SK-N-SH treated with all-trans-retinoic acid at 6 μM for 48 hours (cell line): Measurements from ENCODE around the gene AKAP9.

Experiments
- ATAC-seq: fragments of 200-7000 bp; cut with Tn5 transposase; 3 replicates; pipeline ENCODE4 v1.9.1; 2020; ENCODE audit warnings: mild to moderate bottlenecking, moderate library complexity
- ARNTL ChIP-seq: fragments of 450-650 bp; formaldehyde crosslinking; IDR thresholded peaks from 2 replicates; pipeline ENCODE4 v1.5.0; 2020; ENCODE audit warnings: low read depth, mild to moderate bottlenecking, moderate library complexity, borderline replicate concordance
- BACH2 ChIP-seq: fragments of 250-450 bp; sonication (Bioruptor Pico); IDR thresholded peaks from 2 replicates; pipeline ENCODE4 v1.9.0; 2021; ENCODE audit warnings: mild to moderate bottlenecking, borderline replicate concordance
- CSDC2 ChIP-seq: fragments of 250-450 bp; sonication (Bioruptor Pico); IDR thresholded peaks from 2 replicates; pipeline ENCODE4 v1.5.0; 2020; ENCODE audit warnings: mild to moderate bottlenecking, moderate library complexity
- CSRNP3 ChIP-seq: fragments of 250-450 bp; sonication (Bioruptor Pico); IDR thresholded peaks from 2 replicates; pipeline ENCODE4 v1.5.1; 2021; ENCODE audit warnings: mild to moderate bottlenecking, moderate library complexity
- ESRRG ChIP-seq: fragments of 250-450 bp; sonication (Bioruptor Pico); IDR thresholded peaks from 2 replicates; pipeline ENCODE4 v1.6.1; 2021; ENCODE audit warnings: mild to moderate bottlenecking
- GLIS3 ChIP-seq: fragments of 250-450 bp; sonication (Bioruptor Pico); IDR thresholded peaks from 2 replicates; pipeline ENCODE4 v1.5.0; 2020; ENCODE audit warnings: mild to moderate bottlenecking, moderate library complexity
- OSR1 ChIP-seq: fragments of 250-450 bp; sonication (Bioruptor Pico); IDR thresholded peaks from 2 replicates; pipeline ENCODE4 v1.8.0; 2022; ENCODE audit warnings: moderate library complexity, mild to moderate bottlenecking, inconsistent platforms
- PATZ1 ChIP-seq: fragments of 250-450 bp; sonication (Bioruptor Pico); IDR thresholded peaks from 2 replicates; pipeline ENCODE4 v1.8.0; 2020; ENCODE audit warnings: mild to moderate bottlenecking, moderate library complexity, borderline replicate concordance
- RARB ChIP-seq: fragments of 250-450 bp; sonication (Bioruptor Pico); IDR thresholded peaks from 2 replicates; pipeline ENCODE4 v1.8.0; 2021; ENCODE audit warnings: mild to moderate bottlenecking, moderate library complexity
- SNAI2 ChIP-seq: fragments of 250-450 bp; sonication (Bioruptor Pico); IDR thresholded peaks from 2 replicates; pipeline ENCODE4 v1.5.0; 2020; ENCODE audit warnings: mild to moderate bottlenecking, moderate library complexity
- TCF4 ChIP-seq: fragments of 250-450 bp; sonication (Bioruptor Pico); IDR thresholded peaks from 2 replicates; pipeline ENCODE4 v1.8.0; 2021; ENCODE audit warnings: mild to moderate bottlenecking, moderate library complexity, borderline replicate concordance
- TOX ChIP-seq: fragments of 250-450 bp; sonication (Bioruptor Pico); IDR thresholded peaks from 2 replicates; pipeline ENCODE4 v1.8.0; 2021; ENCODE audit warnings: mild to moderate bottlenecking, moderate library complexity, borderline replicate concordance
- ZC3H10 ChIP-seq: fragments of 250-450 bp; sonication (Bioruptor Pico); IDR thresholded peaks from 2 replicates; pipeline ENCODE4 v1.5.1; 2021; ENCODE audit warnings: mild to moderate bottlenecking, moderate library complexity
- ZFP3 ChIP-seq: fragments of 250-450 bp; sonication (Bioruptor Pico); IDR thresholded peaks from 2 replicates; pipeline ENCODE4 v1.5.0; 2020; ENCODE audit warnings: mild to moderate bottlenecking, moderate library complexity
- ZFP30 ChIP-seq: fragments of 450-650 bp; formaldehyde crosslinking; IDR thresholded peaks from 2 replicates; pipeline ENCODE4 v1.5.0; 2022; ENCODE audit warnings: mild to moderate bottlenecking, moderate library complexity
- ZNF565 ChIP-seq: fragments of 450-650 bp; formaldehyde crosslinking; conservative IDR thresholded peaks from 2 replicates; pipeline ENCODE4 v1.5.0; 2020; ENCODE audit warnings: low read depth, mild to moderate bottlenecking, moderate library complexity
- ZNF70 ChIP-seq: fragments of 450-650 bp; formaldehyde crosslinking; IDR thresholded peaks from 2 replicates; pipeline ENCODE4 v1.5.0; 2020; ENCODE audit warnings: mild to moderate bottlenecking, moderate library complexity
- ZNF8 ChIP-seq: fragments of 450-650 bp; formaldehyde crosslinking; IDR thresholded peaks from 2 replicates; pipeline ENCODE4 v1.5.0; 2020; ENCODE audit warnings: mild to moderate bottlenecking, moderate library complexity
- TF ChIP-seq, protein P1 (sequence below): fragments of 250-450 bp; sonication (Bioruptor Pico); IDR thresholded peaks from 2 replicates; pipeline ENCODE4 v1.5.0; 2020; ENCODE audit warnings: mild to moderate bottlenecking, moderate library complexity
- TF ChIP-seq, protein P2 (sequence below): fragments of 250-450 bp; sonication (Bioruptor Pico); IDR thresholded peaks from 2 replicates; pipeline ENCODE4 v1.8.0; 2021; ENCODE audit warnings: low read depth, mild to moderate bottlenecking, moderate library complexity, borderline replicate concordance
- TF ChIP-seq, protein P3 (sequence below): fragments of 250-450 bp; sonication (Bioruptor Pico); IDR thresholded peaks from 2 replicates; pipeline ENCODE4 v1.5.1; 2020; ENCODE audit warnings: low read depth, mild to moderate bottlenecking, moderate library complexity

AKAP9 gene

GRCh38 chr7:91922857-91923256 is 17.8 kb upstream of the AKAP9 start:
- ATAC-seq = no peak
- TF ChIP-seq CSDC2 (CRISPR knock-in tag) (no peak), TOX (CRISPR knock-in tag) (no peak), ARNTL (no peak), OSR1 (CRISPR knock-in tag) (no peak), CSRNP3 (CRISPR knock-in tag) (no peak), ZNF565 (no peak), ZNF70 (CRISPR knock-in tag) (no peak), BACH2 (CRISPR knock-in tag) (no peak), RARB (CRISPR knock-in tag) (no peak)
- TF ChIP-seq, protein P1, sequence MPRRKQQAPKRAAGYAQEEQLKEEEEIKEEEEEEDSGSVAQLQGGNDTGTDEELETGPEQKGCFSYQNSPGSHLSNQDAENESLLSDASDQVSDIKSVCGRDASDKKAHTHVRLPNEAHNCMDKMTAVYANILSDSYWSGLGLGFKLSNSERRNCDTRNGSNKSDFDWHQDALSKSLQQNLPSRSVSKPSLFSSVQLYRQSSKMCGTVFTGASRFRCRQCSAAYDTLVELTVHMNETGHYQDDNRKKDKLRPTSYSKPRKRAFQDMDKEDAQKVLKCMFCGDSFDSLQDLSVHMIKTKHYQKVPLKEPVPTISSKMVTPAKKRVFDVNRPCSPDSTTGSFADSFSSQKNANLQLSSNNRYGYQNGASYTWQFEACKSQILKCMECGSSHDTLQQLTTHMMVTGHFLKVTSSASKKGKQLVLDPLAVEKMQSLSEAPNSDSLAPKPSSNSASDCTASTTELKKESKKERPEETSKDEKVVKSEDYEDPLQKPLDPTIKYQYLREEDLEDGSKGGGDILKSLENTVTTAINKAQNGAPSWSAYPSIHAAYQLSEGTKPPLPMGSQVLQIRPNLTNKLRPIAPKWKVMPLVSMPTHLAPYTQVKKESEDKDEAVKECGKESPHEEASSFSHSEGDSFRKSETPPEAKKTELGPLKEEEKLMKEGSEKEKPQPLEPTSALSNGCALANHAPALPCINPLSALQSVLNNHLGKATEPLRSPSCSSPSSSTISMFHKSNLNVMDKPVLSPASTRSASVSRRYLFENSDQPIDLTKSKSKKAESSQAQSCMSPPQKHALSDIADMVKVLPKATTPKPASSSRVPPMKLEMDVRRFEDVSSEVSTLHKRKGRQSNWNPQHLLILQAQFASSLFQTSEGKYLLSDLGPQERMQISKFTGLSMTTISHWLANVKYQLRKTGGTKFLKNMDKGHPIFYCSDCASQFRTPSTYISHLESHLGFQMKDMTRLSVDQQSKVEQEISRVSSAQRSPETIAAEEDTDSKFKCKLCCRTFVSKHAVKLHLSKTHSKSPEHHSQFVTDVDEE (CRISPR knock-in tag) = no peak
- TF ChIP-seq, protein P2, sequence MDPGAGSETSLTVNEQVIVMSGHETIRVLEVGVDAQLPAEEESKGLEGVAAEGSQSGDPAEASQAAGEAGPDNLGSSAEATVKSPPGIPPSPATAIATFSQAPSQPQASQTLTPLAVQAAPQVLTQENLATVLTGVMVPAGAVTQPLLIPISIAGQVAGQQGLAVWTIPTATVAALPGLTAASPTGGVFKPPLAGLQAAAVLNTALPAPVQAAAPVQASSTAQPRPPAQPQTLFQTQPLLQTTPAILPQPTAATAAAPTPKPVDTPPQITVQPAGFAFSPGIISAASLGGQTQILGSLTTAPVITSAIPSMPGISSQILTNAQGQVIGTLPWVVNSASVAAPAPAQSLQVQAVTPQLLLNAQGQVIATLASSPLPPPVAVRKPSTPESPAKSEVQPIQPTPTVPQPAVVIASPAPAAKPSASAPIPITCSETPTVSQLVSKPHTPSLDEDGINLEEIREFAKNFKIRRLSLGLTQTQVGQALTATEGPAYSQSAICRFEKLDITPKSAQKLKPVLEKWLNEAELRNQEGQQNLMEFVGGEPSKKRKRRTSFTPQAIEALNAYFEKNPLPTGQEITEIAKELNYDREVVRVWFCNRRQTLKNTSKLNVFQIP = no peak

DNA sequence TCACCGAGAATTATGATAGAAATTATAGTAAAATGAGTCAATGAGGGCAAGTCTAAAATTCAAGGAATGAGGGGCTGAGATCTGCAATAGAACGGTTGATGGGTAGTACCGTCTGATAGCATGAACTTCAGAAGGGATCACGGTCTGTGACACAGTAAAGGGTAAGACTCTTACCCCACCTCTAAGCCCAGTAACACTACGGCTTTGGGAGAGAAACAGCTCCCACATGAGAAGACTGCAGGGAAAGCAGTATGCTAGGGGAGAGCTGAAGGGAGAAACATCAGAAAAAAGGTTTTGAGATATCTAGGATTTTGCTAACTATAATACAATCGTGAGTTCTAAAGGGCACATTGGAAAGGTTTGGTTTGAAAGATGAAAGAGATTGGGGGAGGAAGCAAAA is 12.8 kb upstream of the AKAP9 start:
- ATAC-seq = no peak
- TF ChIP-seq, protein P2 = no peak
- TF ChIP-seq ZFP30 (CRISPR knock-in tag) = no peak
- no peak for TF ChIP-seq OSR1 (CRISPR knock-in tag)
- TF ChIP-seq TCF4 (CRISPR knock-in tag) = no peak
- TF ChIP-seq CSDC2 (CRISPR knock-in tag) = no peak
- TF ChIP-seq ZFP3 (CRISPR knock-in tag) = no peak
- TF ChIP-seq PATZ1 (CRISPR knock-in tag) = no peak
- TF ChIP-seq TOX (CRISPR knock-in tag) = no peak
- TF ChIP-seq BACH2 (CRISPR knock-in tag) = no peak
- no peak for TF ChIP-seq RARB (CRISPR knock-in tag)
- no peak for TF ChIP-seq SNAI2 (CRISPR knock-in tag)
- no peak for TF ChIP-seq GLIS3 (CRISPR knock-in tag)
- no peak for TF ChIP-seq ESRRG
- TF ChIP-seq ZNF565 = no peak
- TF ChIP-seq ZC3H10 (CRISPR knock-in tag) = no peak
- no peak for TF ChIP-seq CSRNP3 (CRISPR knock-in tag)
- no peak for TF ChIP-seq ZNF70 (CRISPR knock-in tag)
- no peak for TF ChIP-seq ZNF8 (CRISPR knock-in tag)
- TF ChIP-seq, protein P3, sequence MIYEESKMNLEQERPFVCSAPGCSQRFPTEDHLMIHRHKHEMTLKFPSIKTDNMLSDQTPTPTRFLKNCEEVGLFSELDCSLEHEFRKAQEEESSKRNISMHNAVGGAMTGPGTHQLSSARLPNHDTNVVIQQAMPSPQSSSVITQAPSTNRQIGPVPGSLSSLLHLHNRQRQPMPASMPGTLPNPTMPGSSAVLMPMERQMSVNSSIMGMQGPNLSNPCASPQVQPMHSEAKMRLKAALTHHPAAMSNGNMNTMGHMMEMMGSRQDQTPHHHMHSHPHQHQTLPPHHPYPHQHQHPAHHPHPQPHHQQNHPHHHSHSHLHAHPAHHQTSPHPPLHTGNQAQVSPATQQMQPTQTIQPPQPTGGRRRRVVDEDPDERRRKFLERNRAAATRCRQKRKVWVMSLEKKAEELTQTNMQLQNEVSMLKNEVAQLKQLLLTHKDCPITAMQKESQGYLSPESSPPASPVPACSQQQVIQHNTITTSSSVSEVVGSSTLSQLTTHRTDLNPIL (CRISPR knock-in tag) = no peak
